ENCODE data around the gene EEIG1.
A peak's percentile ranks its signal among the peaks of the same experiment; 100 is the strongest.

EEIG1 gene

DNA sequence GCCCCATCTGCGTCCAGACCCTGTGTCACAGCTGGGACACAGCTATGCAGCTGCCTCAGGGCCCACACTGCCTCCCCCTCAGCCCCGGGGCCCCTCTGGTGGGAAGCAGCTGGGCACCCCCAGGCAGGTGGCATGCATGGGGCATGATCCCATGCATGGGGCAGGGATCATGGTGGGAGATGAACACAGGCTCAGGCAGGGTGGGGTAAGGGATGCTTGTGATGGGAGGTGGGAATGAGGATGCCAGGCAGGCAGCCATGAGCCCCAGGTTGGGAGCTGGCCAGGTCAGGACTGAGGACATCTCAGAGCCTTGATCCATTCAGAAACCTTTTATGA, 19.7 kb downstream of the EEIG1 start:
- DNase-seq (ENCODE audit: low read depth in 2 of 2, low spot score in 1 of 2) = no peak

DNA sequence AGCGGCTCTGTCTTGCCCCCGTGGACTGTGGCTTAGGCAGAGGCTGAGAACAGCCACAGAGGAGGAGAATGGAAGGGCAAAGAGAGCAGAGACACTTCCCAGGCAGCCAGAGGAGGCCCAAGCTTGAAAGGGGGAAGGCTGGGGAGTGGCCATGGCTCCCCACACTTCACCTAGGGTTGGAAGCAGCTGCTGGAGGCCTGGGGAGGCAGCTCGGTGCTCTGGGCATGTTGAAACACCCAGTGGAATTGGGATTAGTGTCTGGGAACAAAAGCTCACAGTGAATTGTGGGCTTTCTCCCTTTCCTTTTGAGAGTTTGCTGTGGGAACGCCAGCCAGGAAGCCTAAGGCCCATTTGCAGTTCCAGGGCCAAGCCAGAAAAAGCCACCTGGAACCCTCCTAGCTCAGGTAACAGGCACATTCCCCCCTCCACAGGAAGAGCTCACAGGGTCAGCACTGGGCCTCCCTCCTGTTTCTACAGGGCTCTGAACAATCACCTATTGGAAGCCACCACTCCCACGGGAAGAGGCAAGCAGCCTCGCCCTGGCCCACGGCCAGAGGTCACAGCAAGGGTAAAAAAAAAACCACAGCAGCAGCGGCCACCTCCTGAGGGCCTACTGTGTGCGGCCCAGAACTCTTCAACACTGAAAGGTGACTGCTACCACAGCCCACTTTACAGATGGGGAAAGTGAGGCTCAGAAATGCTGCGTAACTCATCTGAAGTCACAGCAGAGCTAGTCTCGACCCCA, 20.2 kb downstream of the EEIG1 start:
- no peak for DNase-seq (ENCODE audit: low read depth in 2 of 2, low spot score in 1 of 2)

DNA sequence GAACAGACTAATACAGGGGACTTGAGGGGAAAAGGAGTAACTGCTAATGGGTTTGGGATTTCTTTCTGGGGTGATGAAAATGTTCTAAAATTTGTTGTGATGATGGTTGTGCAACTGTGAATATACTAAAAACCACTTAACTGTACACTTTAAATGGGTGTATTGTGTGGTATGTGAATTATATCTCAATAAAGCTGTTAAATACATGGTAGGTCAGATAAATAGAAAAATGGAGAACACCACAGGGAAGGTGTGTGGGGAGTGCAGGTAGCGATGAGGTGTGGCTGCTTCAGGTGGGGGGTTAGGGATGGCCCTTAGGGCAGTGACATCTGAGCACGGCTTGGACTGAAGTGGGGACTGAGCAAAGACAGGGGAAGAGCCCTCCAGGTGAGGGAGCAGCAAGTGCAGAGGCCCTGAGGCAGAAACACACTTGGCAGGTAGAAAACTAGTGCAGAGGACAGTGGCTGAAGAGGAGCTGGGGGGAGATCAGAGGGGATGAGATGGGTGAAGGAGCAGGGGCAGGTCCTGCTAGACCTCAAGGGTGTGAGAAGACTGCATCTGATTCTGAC, 20.9 kb downstream of the EEIG1 start:
- DNase-seq (ENCODE audit: low read depth in 2 of 2, low spot score in 1 of 2) = no peak

DNA sequence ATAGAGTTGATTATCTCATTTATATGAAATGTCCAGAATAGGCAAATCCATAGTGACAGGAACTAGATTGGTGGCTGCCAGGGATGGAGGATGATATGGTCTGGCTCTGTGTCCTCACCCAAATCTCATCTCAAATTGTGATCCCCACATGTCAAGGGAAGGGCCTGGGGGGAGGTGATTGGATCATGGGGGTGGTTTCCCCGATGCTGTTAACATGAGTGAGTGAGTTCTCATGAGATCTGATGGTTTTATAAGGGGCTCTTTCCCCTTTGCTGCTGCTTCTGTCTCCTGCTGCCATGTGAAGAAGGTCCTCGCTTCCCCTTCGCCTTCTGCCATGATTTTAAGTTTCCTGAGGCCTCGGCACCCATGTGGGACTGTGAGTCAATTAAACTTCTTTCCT, 21.4 kb downstream of the EEIG1 start:
- DNase-seq (ENCODE audit: low read depth in 2 of 2, low spot score in 1 of 2) = no peak

DNA sequence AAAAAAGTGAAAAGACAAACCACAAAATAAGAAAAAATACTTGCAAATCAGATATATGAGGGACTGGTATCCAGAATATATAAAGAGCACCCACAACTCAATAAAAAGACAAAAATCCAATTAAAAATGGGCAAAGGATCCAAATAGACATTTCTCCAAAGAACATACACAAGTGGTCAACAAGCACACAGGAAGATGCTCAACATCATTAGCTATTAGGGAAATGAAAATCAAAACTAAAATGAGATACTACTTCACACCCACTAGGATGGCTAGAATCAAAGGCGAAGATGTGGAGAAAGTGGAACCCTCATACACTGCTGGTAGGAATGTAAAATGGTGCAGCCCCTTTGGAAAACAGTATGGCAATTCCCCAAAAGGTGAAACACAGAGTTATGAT, 22.1 kb downstream of the EEIG1 start:
- DNase-seq (ENCODE audit: low read depth in 2 of 2, low spot score in 1 of 2) = no peak

DNA sequence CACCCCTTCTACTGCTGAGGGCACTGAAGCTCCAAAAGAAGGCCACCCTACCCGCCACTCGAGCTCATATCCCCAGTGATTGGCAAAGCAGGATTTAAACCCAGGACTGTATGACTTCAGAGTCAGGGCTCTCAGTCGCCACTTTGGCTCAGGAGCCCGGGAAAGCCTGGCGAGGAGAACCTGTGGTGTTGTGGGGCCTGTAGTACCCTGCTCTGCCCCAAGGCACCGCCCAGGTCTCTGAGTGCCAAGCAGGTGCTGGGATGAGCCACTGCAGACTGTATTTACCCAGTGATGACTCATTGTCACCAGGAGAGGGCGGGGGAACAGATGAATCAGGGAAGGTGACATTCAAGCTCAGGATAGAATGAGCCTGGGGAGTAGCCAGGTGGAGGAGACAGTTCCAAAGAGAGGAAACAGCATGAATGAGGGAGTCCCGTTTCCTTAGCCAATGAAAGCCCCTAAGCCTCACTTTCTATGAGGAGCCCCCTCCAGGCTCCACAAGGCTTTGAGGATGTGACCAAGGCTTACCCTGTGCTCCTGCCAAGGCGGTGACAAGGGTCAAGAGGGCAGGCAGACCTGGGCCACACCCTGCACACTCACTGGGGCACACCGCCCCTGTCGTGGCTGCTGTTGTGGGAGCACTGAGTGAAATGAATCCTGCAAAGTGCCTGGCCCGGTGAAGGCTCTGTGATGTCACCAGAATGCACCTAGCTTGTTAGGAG, 25.3 kb downstream of the EEIG1 start:
- DNase-seq (ENCODE audit: low read depth in 2 of 2, low spot score in 1 of 2) = peak; percentile 67 to 76

DNA sequence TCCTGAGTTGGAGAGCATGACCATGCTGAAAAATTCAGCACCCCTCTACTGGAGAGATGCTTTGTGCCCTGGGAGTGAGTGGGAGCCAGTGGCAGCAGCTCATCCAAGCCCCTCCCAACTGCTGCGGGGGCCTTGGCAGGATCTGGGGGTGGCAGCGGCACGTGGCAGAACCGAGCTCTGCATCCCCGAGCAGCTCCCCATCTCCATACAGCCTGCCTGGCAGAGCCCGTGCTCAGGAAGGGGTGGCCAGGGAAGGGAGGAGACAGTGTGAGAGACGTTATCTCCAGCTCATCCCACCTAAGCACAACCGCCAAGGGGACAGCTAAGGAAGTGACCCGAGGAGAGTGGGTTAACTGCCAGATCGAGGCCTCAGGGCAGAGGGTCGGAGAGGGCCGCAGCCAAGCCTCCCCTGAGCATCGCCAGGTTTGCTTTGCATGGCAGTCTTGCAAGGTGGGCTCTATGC, 25.9 kb downstream of the EEIG1 start:
- no peak for DNase-seq (ENCODE audit: low read depth in 2 of 2, low spot score in 1 of 2)

DNA sequence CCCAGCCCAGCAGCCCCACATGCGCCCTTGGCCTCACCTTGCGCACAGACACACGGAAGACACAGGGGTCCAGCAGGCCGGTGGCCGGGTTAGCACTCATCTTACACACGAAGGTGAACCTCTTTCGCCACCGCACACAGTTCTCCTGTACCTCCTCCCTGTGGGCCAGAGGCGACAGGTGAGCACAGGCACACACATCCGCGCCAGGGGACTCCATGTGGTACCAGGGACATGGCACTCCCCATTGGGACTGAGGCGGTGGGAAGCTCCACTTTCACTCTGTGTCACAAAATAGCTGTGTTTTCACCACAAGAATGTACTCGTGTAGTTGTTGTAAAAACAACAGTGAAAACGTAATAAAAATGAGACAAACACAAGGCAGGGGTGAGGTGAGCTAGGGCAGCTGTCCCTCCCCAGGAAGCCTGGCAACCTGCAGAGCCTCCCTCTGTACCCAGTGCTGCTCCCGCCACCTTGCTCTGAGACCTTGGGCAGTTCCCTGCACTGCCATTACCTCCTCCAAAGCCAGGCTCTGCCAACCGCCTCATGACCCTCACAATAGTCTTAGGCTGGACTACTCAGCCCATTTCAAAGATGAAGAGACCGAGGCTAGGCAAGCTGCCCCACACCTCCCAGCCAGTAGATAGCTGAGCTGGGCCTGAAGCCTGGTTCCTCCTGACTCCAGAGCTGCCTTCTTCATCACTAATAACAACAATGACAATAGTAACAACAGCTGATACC, 26.9 kb downstream of the EEIG1 start:
- no peak for DNase-seq (ENCODE audit: low read depth in 2 of 2, low spot score in 1 of 2)

DNA sequence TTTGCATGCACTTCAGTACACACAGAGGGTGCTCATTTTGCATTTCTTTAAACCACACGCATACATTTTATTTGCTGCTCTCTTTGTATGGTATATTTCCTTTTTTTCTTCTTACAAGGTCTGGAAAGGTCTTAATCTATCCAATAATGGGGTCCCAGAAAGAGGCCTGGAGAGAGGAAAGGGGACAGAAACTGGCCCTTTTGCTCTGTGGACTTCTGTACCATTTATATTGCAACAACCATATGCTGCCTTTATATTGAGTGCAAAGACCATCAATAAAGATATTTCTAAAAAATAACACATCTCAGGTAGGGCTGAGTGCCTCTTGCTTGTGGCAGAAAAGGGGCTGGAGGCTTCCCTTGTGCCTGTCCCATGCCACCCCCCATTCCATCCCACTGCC, 27.6 kb downstream of the EEIG1 start:
- no peak for DNase-seq (ENCODE audit: low read depth in 2 of 2, low spot score in 1 of 2)

DNA sequence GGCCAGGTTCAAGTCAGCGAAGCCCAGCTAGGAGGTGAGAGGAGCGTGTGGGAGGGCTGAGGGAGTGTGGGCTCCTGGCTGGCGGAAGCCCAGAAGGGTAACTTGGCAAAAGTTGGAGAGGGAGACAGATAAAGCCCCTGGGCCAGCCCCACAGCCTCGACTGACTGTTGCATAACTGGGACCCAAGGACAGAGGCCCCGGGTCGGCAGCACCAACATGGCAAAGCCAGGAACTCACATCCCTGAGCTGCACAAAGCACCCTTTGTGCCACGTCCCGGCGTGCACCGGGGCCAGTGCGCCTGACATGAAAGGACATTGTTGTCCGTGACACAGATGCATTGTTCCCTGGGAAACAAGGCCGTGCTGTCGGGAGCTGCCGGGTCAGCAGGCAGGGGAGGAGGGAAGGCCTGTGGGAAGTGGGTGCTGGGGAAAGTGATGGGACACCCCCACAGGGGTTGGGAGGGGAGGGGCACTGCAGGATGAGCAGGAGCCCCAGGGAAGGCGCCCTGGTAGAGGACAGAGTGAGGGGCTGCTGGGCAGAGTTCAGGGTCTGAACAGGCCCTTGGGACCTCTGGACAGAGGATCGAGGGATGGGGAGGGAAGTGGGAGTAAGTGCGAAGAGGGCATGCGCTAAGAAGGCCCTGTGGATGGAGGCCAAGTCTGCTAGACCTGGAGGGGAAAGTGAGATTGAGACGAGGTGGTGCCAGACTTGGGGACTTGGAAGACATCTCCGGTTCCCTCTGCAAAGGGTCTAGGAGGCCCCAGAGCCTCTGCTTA, 30.1 kb downstream of the EEIG1 start:
- DNase-seq (ENCODE audit: low read depth in 2 of 2, low spot score in 1 of 2) = no peak

DNA sequence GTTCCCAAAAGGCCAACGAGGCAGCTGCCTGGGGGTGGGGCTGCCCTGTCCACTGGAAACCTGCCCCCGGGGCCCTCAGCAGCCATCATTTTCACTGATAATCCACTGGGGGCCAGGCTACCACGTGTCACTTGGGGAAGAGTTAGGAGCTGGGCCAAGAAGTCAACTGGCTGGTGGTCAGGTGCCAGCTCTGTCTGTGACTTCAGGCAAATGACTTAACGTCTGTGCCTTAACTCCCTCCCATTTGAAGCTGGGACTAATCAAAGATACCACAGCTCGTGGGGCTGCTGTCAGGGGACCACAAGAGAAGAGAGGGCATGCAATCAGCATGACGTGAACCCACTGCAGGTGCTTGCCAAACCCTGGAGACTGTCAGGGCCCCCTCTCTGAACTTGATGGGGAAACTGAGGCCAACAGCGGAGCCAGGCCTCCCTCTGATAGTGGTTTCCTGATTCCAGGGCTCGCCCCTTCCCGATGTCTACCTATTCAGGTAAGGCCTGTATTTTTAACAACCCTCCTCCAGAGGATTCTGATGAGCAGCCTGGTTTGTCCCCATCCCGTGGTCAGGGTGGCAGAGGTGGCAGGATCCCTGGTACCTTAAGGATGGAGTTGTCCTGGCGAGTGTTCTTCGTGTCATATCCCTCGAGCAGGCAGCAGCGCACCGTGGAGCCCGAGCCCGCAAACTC, 30.8 kb downstream of the EEIG1 start:
- DNase-seq (ENCODE audit: low read depth in 2 of 2, low spot score in 1 of 2) = no peak

DNA sequence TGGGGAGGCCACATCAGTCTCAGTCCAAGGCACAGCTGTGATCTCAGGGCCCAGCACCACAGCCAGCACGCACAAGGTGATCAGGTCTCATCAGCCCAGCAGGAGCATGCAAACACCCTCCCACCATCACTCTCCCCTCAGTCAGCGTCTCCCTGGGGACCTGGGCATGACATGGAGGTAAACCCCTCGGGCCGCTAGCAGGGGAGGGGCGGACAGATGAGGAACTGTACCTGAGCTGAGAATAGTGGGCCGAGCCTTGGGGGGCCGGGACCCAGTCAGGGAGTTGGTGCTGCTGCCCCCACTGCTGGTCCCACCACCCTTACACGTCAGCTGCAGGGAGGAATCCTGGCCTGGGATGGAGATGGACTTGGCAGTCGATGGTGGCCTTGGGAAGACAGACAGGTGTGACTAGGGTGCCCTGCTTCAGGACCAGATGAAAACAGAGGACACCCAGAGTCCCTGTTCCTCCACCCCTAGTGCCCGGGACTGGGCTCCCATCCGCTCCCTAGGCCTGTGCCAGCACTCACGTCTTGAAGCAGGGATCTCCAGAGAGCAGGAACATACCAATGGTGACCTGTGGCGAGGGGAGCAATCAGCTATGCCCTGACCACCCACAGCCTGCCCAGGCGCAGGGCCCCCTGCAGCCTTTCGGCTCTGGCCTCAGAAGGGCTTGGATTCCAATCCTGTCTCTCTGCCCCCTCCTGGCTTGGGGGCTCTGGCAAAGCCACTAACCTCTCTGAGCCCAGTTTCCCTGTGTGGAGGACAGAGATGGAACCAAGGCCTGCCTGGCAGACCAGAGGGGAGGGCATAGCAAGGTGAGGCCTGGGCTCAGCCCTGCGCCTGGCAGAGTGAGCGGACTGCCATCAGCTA, 32.7 kb downstream of the EEIG1 start:
- no peak for DNase-seq (ENCODE audit: low read depth in 2 of 2, low spot score in 1 of 2)

DNA sequence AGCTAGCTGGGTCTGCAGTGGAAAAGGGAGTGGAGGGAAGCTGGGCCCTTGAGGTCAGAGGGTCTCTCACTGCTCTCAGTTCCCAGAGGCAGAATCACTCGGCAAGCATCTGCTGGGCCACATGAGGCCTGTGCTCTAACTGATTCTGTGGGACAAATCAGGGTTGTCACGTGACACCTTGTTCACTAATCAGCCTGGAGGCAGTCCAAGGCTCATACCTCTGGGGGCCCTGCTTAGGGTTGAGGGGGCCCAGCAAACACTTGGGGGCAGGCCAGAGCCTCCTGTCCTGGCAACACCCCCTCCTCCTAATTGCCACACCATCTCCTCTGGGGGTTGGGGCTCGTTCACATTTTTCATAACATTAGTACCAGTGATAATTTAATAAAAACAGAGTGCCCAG, 34.1 kb downstream of the EEIG1 start:
- no peak for DNase-seq (ENCODE audit: low read depth in 2 of 2, low spot score in 1 of 2)

DNA sequence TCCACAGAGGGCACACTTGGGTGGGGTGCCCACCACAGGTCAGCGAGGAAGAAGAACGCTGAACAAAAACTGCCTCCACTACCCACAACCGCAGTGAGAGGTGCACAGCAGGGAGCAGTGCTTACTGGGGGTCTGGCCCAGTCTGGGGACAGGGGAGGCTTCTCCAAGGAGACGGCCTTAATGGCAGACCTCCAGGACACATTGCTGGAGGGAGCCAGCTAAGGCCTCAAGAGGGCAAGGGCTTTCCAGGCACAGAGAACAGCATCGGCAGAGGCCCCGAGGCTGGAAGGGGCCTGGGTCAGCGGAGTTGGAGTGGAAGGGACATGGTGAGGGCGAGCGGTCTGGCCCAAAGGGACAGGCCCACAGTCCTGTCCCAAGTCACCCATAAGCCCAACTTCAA, 34.8 kb downstream of the EEIG1 start:
- no peak for DNase-seq (ENCODE audit: low read depth in 2 of 2, low spot score in 1 of 2)

DNA sequence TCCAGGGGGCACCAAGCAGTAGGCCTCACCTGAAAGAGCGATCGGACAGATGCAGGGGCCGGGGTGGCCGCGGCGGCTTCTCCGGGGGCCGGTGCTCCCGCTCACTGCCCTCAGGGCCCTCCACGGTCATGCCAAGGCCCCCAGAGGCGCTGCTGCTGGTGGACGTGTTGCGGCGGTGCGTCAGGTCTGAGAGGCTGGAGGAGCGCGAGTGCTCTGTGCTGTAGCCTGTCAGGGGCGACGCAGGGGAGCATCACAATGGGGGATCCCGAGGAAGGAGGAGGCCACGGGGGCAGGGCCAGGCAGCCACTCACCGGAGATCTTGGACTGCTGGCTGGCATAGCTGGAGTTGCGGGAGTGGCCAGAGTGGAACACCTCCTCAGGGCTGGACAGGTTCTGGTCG, 35.5 kb downstream of the EEIG1 start:
- DNase-seq (ENCODE audit: low read depth in 2 of 2, low spot score in 1 of 2) = no peak

DNA sequence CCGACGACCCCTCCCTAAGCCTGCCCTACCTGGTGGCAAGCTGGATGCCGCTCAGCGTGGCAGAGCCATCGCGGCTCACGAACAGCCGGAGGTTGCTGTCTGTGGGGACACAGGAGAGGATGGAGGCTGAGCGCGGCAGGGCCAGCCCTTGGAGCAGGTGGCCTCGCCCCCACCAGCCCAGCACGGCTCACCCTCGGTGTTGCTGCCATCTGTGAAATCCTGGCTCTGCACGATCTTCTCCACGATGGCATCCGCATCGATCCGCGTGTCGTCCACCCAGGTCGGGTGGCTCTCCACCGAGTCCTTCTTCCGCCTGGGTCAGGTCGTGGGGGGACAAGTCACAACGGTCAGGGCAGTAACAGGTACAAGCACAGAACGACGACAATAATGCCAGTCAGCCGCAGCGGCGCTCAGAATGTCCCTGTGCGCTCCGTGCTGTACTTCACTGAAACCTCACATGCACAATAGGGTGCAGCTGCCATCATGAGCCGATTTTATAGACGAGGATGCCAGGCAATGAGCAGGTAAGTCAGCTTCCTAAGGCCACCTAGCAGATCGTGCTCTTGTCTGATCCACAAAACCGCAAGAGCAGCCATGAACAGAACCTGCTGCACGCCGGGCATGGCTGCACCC, 36.1 kb downstream of the EEIG1 start:
- no peak for DNase-seq (ENCODE audit: low read depth in 2 of 2, low spot score in 1 of 2)

DNA sequence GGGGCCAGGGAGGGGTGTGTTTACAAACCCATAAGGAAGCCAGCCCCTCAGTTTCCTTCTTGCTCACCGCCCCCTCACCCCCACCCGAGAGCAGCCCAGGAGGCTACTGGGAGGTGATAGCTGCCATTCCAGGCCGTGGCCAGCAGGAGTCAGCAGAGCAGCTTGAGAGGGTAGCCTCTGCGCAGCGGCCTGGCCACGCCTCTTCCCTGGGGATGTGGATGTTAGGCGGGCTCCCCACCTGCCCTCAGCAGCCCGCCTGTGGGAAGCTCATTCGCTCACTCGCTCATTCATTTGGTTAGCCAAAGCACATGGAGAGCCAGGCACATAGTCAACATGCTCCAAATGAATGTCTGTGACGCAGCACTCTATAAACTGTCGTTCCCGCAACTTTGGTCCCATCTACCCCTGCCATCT, 37.1 kb downstream of the EEIG1 start:
- DNase-seq (ENCODE audit: low read depth in 2 of 2, low spot score in 1 of 2) = peak; percentile 41 to 57

DNA sequence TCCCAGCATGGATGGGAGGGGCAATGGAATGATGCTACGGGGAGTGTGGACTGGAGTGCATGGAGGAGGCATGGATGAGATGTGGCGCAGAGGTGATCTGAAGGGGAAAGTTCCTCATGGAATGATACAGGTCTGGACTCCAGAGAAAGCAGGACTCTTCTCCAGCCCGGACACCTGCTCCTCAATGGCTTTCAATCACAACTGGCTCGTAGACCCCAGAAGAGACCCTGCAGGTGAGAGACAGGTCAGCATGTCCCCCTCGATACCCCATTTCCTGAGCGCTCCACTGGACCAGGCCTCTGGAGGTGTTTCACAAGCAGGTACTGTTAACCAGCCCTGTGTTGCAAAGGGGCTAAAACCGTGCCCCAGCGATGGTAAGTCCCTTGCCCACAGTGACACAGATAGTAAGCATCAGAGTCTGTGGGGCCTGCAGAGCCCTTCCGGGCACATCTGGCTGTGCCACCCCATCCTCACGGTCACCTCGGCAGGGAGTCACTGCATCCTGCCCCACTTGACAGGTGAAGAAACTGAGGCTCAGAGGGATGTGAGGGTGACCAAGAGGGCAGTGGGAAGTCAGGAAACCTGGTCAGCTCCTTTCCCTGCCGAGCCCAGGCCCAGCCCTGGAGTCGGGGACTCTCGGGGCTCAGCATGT, 37.7 kb downstream of the EEIG1 start:
- DNase-seq (ENCODE audit: low read depth in 2 of 2, low spot score in 1 of 2) = no peak
